GM10248 (cell line): ENCODE data around the gene ANKRD2.

ENCODE experiments used
- CTCF ChIA-PET: fragments of 300-600 bp; sonication (Branson Sonifier 250); formaldehyde crosslinking; extraction: SDS; loops from one replicate; lab custom pipeline; 2021; ENCODE audit warnings: antibody characterized with exemption; lab: Yijun Ruan, JAX
- POLR2A ChIA-PET: fragments of 350-650 bp; sonication (Branson Sonifier 250); formaldehyde crosslinking; extraction: SDS; loops from one replicate; lab custom pipeline; 2020; ENCODE audit warnings: antibody characterized with exemption; lab: Yijun Ruan, JAX
- DNase-seq: peaks from one replicate; pipeline ENCODE4 v3.0.0; 2012; ENCODE audit errors: extremely low spot score
- CTCF ChIP-seq: IDR thresholded peaks from 2 replicates; pipeline ENCODE4 v1.5.1; 2012; ENCODE audit warnings: mild to moderate bottlenecking, low read depth; ENCODE audit errors: extremely low read depth, missing control alignments, control extremely low read depth

The ANKRD2 gene

DNA sequence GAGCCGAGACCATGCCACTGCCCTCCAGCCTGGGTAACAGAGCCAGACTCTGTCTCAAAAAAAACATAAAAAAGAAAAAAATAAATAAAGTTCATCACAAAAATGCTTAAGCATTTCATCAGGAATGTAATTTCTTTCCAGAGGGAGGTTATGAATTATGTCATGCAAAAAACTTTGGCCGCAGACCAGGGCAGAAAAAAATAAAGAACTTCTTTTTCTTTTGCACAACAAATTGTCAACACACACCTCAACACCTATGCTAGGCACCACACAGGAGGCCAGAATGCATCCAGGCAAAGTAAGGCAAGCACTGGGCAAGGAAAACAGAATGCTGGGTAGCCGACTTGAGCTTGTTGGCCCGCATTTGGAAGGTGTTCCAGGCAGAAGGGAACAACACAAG lies 20.8 kb downstream of the ANKRD2 start:
- ChIA-PET CTCF (no interaction called here), POLR2A (no interaction called here)
- DNase-seq = no peak
- TF ChIP-seq CTCF = no peak

- TF ChIP-seq CTCF = no peak
- DNase-seq = no peak
- CTCF ChIA-PET = no interaction called here
- POLR2A ChIA-PET = interaction anchor here (0.6 kb wide), 1 partner anchor 9 kb away, joined by 3 read pairs; no protein-coding TSS in a partner anchor
Measured at GRCh38 chr10:97596101-97597082, 23.8 kb downstream of the ANKRD2 start.

- DNase-seq = no peak
- ChIA-PET POLR2A (no interaction called here), CTCF (interaction anchor here (1.0 to 2.0 kb wide), 4 partner anchors 10 to 64 kb away, joined by 3 to 10 read pairs (median 3); partner anchors contain the start of gene ANKRD2)
- TF ChIP-seq CTCF = no peak
Measured at GRCh38 chr10:97597778-97598177, 25.2 kb downstream of the ANKRD2 start.

GRCh38 chr10:97598407-97599271 lies 26.1 kb downstream of the ANKRD2 start:
- TF ChIP-seq CTCF = no peak
- ChIA-PET CTCF (interaction anchor here (1.0 to 2.0 kb wide), 4 partner anchors 9 to 65 kb away, joined by 3 to 10 read pairs (median 3); partner anchors contain the start of gene ANKRD2), POLR2A (no interaction called here)
- DNase-seq = no peak

DNA sequence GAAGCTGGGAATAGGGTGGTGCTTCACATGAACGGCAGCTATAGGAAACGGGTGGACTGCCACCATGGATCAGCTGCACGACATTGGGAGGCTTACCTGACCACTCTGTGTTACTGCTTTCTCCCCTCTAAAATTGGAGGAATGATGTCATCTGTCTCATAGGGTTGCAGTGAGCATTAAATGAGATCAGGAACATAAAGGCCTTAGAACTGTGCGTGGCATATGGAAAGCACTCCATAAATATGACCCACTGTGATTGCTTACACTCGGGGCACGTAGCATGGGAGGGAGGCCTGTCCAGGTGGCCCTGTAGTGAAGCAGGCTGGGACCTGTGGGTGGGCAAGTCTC lies 26.7 kb downstream of the ANKRD2 start:
- no peak for TF ChIP-seq CTCF
- POLR2A ChIA-PET = no interaction called here
- no peak for DNase-seq
- CTCF ChIA-PET = interaction anchor here (2.0 kb wide), 1 partner anchor 27 kb away, joined by 10 read pairs; the partner anchor contains the start of gene ANKRD2

DNA sequence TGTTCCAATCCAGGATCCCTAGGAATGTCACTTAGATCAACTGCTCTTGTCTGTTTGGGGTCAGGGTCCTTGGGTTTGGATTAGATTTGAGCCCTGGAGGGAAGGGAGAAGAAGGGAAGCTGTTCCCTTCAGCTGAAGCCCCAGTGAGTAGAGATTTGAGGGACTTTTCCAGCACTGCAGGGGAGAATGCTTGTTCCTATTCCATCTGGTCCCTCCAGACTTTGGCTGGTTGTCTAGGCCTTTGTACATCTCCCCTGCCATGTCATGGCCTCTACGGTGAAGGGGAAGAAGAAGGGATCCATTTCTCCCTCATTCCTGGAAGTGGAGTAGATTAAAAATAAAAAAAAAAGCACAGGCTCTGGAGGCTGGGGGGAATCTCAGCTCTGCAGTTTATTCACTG lies 28.0 kb downstream of the ANKRD2 start:
- no peak for DNase-seq
- ChIA-PET CTCF (interaction anchor here (1.1 kb wide), 1 partner anchor 10 kb away, joined by 4 read pairs; no protein-coding TSS in a partner anchor), POLR2A (no interaction called here)
- TF ChIP-seq CTCF = no peak
